Measurements from ENCODE around the gene FBXL20.

Gene FBXL20

DNA sequence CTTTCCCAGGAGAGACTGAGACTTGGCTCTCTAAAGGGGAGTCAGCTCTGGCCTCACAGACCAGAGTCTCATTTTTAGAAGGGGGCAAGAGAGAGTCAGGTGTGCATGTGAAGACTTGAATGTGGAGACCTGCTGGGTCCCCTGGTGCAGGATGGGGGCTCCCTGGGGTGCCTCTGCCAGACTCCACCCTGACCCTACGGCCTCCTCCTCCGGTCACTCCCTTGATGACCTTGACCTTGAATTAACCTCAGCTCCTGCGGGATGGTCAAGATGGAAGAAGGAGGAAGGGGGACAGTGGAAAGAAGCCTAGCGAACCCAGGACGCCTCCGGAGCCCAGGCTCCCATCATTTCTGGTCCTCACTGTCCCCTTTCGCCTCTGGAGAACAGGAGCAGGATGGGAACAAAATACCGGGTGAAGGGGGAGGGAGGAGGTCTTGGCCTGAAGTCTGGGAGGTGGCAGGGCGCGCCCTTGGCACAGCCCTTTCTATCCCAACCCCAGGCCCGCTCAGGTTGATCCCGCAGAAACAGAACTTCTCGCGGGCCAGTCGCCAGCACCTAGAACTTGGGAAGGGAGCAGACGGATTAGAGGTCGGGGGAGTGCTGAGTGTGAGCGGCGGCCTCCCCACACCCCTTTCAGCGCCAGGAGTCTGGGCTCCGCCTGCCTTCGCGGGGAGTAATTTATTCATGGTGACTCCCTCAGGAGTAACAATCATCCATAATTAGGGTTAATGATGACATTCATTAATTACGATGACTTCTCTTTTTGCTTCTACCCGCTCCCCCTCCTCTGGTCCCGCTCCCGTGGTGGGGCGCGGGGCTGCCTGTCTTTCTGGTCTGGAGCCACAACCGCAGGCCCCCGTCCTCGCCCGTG lies 177.3 kb downstream of the FBXL20 start:
- DNase-seq = no peak

DNA sequence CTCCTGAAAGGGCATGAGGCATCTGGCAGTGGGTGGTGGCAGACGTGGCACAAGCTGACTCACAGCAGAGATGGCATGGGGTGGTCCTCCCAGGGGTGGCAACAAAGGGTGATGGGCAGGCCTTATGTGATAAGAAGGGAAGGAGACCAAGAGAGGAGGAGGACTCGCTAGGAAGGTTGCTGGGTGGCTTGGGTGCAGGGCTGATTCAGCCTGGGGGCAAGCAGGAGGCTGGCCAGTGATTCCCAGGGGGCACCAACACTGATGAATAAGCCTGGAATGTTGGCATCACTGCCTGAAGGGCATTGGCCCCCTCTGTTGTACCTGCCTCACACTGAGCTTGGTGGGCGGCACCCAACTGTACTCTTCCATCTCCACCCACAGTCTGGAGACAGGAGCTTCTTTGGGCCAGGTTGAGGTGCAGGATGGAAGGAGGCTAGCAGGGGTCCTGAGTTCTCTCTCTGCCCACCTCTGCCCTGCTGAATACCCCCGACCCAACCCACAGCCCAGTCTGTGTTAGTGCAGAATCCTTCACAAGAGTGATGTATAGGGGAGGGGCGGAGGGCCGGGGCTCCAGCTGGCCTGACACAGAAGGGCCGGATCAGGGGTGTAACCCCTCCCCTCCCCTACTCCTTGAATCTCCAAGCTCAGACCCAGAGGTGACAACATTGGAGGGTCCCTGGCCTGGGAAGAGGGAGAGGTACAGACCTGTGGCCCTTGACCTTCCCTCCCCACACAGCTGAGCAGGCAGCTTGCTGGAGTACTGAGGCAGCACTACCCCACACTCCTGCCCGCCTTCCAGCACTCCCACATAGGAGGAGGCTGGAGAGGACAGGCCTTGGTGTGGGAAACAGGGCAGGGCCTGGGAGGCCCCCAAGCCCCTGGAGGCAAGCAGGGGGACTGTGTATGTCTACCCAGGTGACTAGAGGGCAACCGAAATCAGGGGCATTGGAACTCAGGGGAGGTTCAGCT lies 178.3 kb downstream of the FBXL20 start:
- DNase-seq = no peak

DNA sequence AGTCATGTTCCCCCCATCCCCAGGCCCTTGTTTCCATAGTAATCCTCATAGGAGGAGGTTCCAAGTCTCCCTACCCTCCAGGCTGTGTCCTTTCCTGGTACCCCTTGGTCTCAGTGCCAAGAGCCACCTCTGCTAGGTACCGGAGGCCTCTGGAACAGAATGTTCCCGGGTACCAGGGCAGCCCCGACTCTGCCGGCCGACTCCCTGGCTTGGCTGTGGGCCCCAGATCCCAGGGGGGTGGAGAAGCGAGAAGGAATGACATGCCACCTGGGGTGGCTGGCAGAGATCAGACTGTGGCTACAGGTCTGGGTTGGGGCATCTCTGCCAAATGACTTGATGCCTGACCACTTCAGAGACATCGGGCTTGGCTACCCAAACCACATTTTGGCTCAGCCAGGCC lies 179.3 kb downstream of the FBXL20 start:
- no peak for DNase-seq

DNA sequence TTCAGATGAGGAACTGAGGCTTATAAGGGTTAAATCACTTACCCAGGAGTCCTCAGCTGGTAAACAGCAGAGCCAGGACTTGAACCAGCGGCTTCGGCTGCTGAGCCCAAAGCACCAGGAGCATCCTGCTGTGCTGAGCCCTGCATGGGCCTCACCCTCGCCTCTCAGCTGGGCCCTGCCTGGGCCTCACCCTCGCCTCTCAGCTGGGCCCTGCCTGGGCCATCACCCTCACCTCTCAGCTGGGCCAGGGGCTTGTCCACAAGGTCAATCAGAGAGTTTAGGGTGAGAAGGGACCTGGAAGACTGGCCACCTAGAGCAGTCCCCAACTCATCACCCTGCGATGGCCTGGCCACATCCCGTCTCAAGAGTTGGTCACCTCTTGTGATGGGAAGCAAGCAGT lies 179.9 kb downstream of the FBXL20 start:
- no peak for DNase-seq

DNA sequence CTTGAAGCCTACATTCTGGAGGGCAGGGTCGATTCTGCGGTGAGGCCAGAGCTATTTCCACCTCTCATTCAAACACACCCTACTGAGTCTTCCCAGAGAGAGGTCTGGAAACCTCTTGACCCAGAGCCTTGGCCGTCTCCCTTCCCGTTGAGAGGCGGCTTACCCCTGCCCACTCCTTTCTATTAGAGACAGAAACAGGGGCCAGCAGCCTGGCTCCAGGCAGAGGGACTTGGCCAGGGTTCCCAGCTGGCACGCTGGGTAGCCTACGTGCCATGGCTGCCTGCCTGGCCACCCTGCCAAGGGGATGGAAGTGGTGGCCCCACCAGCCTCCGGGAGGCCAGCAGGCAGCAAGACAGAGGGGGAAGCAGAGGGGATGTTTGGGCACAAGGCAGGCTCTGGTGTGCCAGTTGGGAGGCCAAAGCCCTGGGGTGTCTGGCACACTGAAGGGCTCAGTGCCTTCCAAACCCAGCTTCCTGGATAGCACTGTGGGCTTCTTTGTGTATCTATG lies 181.7 kb downstream of the FBXL20 start:
- no peak for DNase-seq

DNA sequence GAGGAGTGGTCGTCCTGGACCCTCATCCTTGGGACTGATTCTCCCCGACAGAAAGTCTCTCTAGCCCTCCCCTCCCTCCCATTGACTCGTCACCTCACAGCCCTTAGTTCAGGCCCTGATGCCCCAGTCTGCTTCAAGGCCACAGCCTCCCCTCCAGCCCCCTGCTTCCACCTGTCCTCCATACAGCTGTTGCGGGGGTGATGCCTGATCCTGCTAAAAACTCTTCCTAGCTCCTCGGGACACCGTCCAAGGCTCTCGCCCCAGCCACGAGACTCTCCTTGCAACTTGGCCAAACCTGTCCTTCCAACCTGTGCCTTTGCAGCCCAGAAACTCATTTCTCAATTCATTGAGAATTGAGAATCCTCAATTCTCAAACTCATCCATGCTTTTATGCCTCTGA lies 182.5 kb downstream of the FBXL20 start:
- no peak for DNase-seq

DNA sequence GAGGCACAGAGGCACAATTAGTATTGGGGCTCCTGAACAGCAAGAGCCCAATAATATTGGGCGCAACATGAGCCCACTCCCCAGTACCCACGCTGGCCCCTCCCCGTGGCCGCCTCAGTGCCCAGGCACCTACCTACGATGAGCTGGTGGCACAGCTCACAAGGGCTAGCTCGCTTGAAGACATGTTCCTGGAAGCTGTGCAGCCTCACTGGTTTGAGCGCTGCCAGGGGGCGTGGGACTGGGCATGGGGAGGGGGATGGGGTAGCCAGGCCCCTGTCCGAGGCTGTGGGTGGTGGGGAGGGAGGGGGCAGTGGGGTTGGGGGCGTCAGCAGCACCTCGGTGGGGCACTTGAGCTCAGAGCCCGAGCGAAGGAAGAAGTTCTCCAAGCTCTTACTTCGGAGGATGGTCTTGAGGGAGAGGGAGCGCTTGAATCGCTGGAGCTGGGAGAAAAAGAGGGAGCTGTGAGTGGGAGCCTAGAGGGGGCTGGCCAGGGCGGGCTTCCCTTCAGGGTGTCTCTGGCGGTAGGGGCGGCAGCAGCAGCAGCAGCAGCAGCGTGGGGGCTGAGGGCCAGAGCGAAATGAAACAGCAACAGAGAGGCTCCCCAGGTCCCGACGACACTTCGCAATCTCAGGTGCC lies 183.6 kb downstream of the FBXL20 start:
- no peak for DNase-seq

DNA sequence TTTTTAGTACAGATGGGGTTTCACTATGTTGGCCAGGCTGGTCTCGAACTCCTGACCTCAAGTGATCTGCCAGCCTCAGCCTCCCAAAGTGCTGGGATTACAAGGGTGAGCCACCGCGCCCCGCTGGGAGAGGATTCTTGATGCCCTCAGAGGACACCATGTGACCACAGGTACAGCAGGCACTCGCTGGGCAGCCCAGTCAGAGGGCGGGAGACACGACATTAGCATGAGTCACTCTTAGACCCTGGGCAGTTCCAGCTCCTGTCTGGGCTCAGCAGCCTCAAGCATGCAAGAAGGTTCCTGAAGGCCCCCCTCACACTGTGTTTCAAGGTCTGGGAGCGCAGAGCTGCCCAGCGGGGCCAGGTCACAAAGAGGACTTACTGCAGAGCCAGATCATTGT lies 187.6 kb downstream of the FBXL20 start:
- no peak for DNase-seq

DNA sequence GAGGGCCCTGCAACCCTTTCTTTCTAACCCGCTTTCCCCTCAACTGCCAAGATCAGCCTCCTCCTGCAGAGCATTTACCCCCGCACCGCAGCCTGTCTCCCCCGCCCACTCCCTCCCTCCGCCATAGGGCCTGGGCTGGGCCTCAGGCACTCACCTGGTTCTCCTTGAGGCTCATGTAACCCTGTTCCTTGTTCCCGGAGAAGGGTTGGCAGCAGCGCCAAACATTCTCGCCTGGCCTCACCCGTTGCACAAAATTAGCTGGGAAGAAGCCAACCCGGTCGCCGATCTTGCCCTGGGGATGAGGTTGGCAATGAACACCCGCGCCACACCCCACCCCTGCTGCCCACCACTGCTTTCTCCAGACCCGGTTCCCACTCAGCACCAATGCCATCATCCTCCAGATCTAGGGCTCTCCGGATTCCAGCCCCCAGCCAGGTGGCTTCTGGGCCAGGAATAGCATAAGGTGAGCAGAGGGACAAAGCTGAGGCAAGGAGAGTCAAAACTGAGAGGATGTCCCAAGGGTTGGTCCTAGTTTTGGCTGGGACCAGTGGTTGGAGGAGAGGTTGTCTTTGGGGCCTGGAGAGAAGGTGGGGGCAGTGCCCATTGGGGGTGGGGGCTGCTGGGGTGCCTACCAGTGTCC lies 188.5 kb downstream of the FBXL20 start:
- no peak for DNase-seq

DNA sequence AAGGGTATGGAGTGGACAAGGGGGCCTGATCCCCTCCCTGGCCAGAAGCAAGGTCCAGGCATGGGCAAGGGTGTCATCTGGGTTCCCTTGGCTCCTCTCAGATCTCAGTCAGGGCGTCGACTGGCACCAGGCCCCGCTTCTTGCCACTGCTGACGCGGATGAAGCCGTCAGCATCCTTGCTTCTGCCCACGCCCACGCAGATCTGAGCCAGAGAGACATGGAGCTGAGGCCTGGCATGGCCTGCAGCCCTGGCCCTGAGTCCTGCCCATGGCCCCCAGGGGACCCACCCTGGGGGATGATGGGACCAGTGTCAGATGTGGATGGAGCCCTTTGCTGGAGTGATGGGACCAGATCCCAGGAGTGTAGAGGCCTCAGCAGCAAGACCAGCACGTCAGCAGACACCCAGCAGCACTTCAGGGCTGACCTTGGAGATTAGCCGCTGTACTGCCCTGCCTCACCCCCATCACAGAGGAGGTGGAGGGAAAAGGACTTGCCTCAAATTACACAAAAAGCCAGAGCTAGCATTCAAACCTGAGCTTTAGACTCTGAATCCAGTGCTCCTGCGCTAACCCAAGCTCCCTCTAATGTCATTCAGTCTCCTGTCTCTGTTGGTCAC lies 189.1 kb downstream of the FBXL20 start:
- no peak for DNase-seq

DNA sequence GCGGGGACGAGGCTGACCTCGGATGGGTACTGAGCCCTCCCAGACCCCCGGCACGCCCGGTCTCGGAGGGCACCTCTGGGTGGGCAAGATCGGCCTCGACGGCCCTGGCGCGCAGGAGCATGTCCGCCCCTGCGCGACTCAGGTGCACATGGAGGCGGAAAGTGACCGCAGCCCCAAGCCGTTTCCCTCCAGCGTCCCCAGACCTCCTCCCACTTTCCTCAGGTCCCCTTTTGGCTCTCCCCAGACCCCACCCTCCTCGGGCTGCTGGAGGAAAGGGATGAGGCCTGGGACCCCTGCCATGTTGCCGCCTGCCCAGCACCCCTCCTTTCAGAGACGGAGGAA lies 191.4 kb downstream of the FBXL20 start:
- DNase-seq = no peak

DNA sequence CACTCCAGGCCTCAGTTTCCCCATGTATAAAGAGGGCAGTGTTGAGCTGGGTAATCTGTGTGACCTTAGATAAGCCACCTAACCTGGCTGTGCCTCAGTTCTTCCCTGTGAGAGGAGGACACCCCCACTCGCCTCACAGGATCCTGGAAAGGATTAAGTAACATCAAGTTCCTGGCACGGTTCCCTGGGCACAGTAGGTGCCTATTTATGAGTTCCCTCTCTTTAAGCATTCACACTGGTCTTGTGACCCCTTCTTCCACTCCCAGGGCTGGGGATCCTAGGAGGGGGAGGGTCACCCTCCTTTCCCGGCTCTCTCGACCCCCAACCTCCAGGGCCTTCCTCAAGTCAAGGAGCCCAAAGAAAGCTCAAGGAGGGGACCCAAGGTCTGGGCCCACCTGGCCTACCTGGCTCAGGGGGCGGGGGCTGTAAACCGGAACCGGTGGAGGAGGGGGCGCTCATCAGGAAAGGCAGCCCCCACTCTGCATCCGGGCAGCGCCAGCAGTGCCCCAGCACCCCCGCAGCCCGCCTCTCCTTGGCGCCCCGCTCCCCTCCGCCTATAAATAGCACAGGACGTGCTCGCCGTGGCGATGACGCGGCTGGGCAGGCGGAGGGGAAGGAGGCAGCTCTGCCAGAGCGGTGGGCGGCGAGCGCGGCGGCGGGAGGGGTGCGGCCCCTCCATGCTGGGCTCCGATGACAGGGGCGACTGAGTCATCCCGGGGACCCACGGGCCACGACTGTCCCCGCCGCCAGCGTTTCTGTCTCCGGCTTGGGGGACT lies 191.9 kb downstream of the FBXL20 start:
- peak in 1 of 2 donors; percentile 56 for DNase-seq

DNA sequence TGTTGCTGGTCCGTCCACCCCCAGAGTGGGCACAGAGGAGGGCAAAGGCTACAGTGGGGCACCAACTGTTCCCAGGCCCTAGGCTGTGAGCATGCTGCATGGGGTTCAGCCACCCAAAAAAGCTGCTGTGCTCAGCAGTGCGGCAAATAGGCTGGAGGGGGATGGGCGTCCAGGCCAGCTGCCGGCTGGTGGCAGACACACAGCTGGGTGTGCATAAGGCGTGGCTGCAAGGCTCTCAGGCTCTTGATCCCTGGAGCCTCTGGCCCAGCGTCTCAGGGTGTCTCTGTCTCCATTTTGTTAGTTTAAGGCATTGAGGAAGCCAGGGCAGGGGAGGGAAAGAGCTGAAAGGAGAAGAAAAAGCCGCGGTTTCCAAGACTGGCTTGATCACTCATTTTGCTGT lies 192.5 kb downstream of the FBXL20 start:
- no peak for DNase-seq

DNA sequence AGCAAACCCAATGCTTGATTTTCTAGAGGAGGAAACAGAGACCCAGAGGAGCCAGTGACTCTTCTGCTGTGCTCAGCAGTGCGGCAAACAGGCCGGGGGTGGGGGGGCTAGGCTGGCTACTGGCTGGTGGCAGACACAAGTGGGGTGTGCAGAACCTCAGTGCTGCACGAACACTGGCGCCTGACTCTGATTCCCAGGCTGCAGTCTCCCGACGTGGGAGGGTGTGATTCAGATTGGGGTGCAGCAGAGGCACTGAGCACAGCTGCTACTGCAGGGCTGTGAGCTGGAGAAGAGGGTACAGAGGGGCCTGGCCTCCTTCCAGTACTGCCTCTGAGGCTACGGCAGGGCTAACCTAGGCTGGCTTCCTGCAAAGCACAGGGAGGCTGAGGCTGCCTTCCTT lies 193.3 kb downstream of the FBXL20 start:
- DNase-seq = no peak

DNA sequence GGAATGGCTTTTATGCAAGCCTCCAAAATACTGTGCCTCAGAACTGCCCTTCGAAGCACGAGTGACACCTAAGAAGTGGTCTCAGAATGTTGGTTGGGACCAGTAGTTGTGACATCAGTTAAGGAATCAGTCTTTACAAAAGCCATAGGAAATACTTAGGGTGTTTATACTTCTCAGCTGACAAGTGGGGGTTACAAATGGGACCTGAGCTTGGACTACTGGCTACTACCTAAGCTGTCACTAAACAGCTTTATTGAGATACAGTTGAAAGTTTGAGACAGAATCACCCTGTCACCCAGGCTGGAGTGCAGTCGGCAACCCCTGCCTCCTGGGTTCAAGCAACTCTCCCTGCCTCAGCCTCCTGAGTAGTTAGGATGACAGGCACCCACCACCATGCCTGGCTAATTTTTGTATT lies 196.3 kb downstream of the FBXL20 start:
- no peak for DNase-seq

DNA sequence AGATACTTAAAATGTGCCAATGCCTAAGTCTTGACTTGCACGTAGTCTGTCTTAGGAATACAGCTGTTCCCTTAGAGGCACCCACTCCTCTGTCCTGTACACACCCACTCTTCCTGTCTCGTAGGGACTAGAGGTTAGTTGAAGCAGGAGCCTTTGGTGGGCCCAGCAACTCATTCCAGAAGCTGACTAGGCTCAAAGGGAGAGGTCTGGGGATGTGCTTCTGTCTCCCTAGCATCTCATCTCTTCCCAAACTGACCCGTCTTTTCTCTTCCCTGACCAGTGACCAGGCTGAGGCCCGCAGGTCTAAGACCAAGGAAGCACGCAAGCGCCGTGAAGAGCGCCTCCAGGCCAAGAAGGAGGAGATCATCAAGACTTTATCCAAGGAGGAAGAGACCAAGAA lies 197.2 kb downstream of the FBXL20 start:
- no peak for DNase-seq
